ENCODE measurements around the gene PDRG1.

Gene PDRG1

DNA sequence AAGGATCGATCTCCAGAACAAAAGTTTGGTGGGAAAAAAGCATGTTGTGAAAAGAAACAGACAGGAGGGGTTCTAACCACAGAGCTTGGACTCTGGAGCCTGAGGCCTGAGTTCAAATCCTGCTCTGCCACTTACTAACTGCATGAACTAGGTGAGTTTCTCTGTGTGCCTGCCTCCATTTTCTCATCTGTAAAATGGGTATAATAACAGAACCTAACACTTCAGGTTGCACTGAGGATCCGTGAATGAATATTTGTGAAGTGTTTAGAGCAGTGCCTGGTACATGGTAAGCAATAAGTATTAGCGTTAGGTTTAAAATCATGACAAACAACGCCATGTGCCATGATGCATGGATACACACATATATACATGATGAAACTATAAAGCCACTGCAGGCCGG is 44.8 kb downstream of the PDRG1 start:
- DNase-seq (ENCODE audit: low read depth in 2 of 2) = no peak

- DNase-seq (ENCODE audit: low read depth in 2 of 2) = no peak
Observed at GRCh38 chr20:31906001-31906400, 45.8 kb downstream of the PDRG1 start.

GRCh38 chr20:31903627-31904386 is 48.0 kb downstream of the PDRG1 start:
- no peak for DNase-seq (ENCODE audit: low read depth in 2 of 2)

DNA sequence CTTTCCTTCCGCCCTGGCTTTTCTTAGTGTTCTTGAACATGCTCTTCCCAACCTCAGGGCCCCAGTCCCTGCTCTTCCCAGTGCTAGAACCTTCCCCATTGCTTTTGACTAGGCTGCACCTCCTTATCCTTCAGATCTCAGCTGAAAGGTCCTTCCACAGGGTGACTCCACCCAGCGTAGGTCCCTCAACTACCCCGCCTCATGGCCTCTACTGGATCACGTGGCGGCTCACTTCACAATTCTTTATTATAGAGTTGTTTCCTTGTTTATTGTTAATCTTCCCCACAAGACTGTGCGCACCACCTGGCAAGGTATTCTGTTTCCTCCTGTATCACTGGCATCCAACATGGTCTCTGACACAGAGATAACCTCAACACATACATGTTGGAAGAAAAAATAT is 50.2 kb downstream of the PDRG1 start:
- no peak for DNase-seq (ENCODE audit: low read depth in 2 of 2)

GRCh38 chr20:31897541-31897940 is 54.3 kb downstream of the PDRG1 start:
- DNase-seq (ENCODE audit: low read depth in 2 of 2) = no peak

- no peak for DNase-seq (ENCODE audit: low read depth in 2 of 2)
Observed at GRCh38 chr20:31896049-31896448, 55.8 kb downstream of the PDRG1 start.

- no peak for DNase-seq (ENCODE audit: low read depth in 2 of 2)
Observed at GRCh38 chr20:31894980-31895675, 56.7 kb downstream of the PDRG1 start.
